Stomach (tissue), 9 donors: Measurements from ENCODE around the gene MCC. TPM values are rescaled to one million over a fixed set of nuclear protein-coding genes. Genes with fewer than 3 reads are reported as not detected.

Source experiments
- DNase-seq, 2 donors: peaks; one replicate each; pipeline versions ENCODE4 v3.0.0 to v3.0.0-alpha.2; 2013 to 2019
- H3K27ac ChIP-seq, 5 donors: fragments of 200-600 bp in 4 of 5; sonication (generic) in 4 of 5; one replicate each; pipeline ENCODE4 v1.5.1; 2013 to 2019; ENCODE audit warnings: mild to moderate bottlenecking in 1 of 5, moderate library complexity in 1 of 5
- H3K27me3 ChIP-seq, 3 donors: fragments of 200-600 bp; sonication (generic); one replicate each; pipeline ENCODE4 v1.5.1; 2017 to 2019; ENCODE audit warnings: mixed run types in 1 of 3
- H3K36me3 ChIP-seq, 4 donors: fragments of 200-600 bp; sonication (generic); 1 replicate in 3 of 4; 2 replicates in 1 of 4; pipeline ENCODE4 v1.5.1; 2016 to 2019
- H3K4me1 ChIP-seq, 4 donors: fragments of 200-600 bp; sonication (generic); one replicate each; pipeline ENCODE4 v1.5.1; 2016 to 2019
- H3K4me3 ChIP-seq, 4 donors: fragments of 200-600 bp; sonication (generic) in 3 of 4; one replicate each; pipeline ENCODE4 v1.5.1; 2016 to 2019; ENCODE audit warnings: mild to moderate bottlenecking in 1 of 4
- H3K9me3 ChIP-seq, 4 donors: fragments of 200-600 bp; sonication (generic); one replicate each; pipeline ENCODE4 v1.5.1; 2016 to 2019
- EP300 ChIP-seq: sonication (generic); formaldehyde crosslinking; IDR thresholded peaks from one replicate; pipeline ENCODE4 v1.6.1; 2017; ENCODE audit warnings: antibody characterized with exemption
- POLR2A ChIP-seq, 4 donors: fragments of 450-650 bp; IDR thresholded peaks; one replicate each; pipeline ENCODE4 v1.6.1; 2016; ENCODE audit warnings: antibody characterized with exemption in 4 of 4, control low read depth in 2 of 4, mild to moderate bottlenecking in 1 of 4, moderate library complexity in 1 of 4
- POLR2AphosphoS5 ChIP-seq, 3 donors: sonication (generic); formaldehyde crosslinking; IDR thresholded peaks; one replicate each; pipeline ENCODE4 v1.6.1; 2016; ENCODE audit warnings: antibody characterized with exemption in 3 of 3
- WGBS, 5 donors: extraction: QIAGEN DNeasy Blood & Tissue Kit in 3 of 5; methylation state at CpG; one replicate each; pipeline versions ENCODE4 v1.1.5 to v1.1.7; 2013 to 2018; 5-methylcytosine and 5-hydroxymethylcytosine counted together
- intact Hi-C: fragments of 100-400 bp; cut with DNase I; formaldehyde crosslinking; loops from one replicate; pipeline ENCODE4 v1.15.1; 2023; ENCODE audit warnings: low total_unique reads
- polyA plus RNA-seq, 3 donors: library from polyadenylated mRNA; stranded (reverse); fragments of 200-250 nt; gene quantifications; one replicate each; pipeline ENCODE4 v1.2.3, GENCODE V29; 2013
- total RNA-seq, 5 donors: library from RNA; depleted of rRNA; stranded (reverse); fragments of >200 nt; gene quantifications; one replicate each; pipeline versions ENCODE4 v1.1.0 to v1.2.3, GENCODE V29; 2014 to 2016
- TF ChIP-seq, protein P1 (sequence below), 7 experiments: fragments of 450-650 bp in 4 of 7; fragments of 200-600 bp in 3 of 7; sonication (generic) in 3 of 7; IDR thresholded peaks; one replicate each; pipeline ENCODE4 v1.5.1; 2016 to 2019; ENCODE audit warnings: antibody characterized with exemption in 7 of 7, control low read depth in 2 of 7, mild to moderate bottlenecking in 1 of 7
- donor health status: healthy with polysubstance abuse.
- donor health status: Bipolar disorder and iron deficiency.
- donor health status: healthy.

Gene MCC
- total and polyA plus RNA-seq, 8 donors = 3.8 to 35.1 (median 8.9) TPM

GRCh38 chr5:113059232-113060040, 428.8 kb downstream of the MCC start:
- whole genome bisulfite sequencing, 5 donors = 55 to 80% (median 74%) methylated on average over 17 to 19 of the region's 19 CpGs
- Histone ChIP-seq H3K4me1 (peaks cover 0 to 10% (median 0%) of the 10 kb centered on the region in 4 donors), H3K4me3 (no peak overlapping the region), H3K27ac (no peak overlapping the region), H3K27me3 (no peaks in the 10 kb centered on the region), H3K36me3 (peaks cover 7 to 30% (median 19%) of the 10 kb centered on the region in 4 donors), H3K9me3 (no peaks in the 10 kb centered on the region)
- TF ChIP-seq, protein P1, sequence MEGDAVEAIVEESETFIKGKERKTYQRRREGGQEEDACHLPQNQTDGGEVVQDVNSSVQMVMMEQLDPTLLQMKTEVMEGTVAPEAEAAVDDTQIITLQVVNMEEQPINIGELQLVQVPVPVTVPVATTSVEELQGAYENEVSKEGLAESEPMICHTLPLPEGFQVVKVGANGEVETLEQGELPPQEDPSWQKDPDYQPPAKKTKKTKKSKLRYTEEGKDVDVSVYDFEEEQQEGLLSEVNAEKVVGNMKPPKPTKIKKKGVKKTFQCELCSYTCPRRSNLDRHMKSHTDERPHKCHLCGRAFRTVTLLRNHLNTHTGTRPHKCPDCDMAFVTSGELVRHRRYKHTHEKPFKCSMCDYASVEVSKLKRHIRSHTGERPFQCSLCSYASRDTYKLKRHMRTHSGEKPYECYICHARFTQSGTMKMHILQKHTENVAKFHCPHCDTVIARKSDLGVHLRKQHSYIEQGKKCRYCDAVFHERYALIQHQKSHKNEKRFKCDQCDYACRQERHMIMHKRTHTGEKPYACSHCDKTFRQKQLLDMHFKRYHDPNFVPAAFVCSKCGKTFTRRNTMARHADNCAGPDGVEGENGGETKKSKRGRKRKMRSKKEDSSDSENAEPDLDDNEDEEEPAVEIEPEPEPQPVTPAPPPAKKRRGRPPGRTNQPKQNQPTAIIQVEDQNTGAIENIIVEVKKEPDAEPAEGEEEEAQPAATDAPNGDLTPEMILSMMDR (IDR thresholded peaks at IDR 0.05) = no peak
- TF ChIP-seq EP300 (no peak), POLR2AphosphoS5 (IDR thresholded peaks at IDR 0.05) (no peak), POLR2A (IDR thresholded peaks at IDR 0.05) (no peak)
- intact Hi-C loops = no loop called here
- peak in 1 of 2 donors; percentile 77 for DNase-seq

DNA sequence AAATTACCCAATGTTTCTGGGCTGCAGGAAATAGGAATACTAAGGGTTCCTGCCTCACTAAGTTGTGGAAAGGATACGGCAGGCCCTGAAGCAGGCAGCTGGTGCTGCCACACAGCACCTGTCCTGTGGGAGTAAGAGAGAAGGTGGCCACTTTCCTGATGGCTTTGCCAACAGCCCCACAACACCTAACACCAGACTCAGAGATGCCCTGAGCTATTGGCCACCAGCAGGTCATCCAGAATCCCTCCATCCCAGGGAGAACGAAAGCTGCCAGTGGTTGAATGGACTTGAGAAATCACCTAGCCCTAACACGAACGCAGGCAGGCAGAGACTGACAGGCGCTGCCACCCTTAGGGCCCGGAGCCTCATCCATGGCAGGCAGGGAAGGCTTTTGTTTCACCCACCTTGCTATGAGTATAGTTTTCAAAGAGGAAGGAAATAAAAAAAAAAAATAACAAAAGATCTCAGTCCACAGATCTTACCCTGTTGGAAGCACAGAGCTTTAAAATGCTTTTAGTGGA, 429.5 kb downstream of the MCC start:
- H3K36me3 ChIP-seq = peaks cover 5 to 24% (median 17%) of the 10 kb centered on the region in 4 donors
- no peaks in the 10 kb centered on the region for H3K9me3 ChIP-seq
- intact Hi-C loops = no loop called here

DNA sequence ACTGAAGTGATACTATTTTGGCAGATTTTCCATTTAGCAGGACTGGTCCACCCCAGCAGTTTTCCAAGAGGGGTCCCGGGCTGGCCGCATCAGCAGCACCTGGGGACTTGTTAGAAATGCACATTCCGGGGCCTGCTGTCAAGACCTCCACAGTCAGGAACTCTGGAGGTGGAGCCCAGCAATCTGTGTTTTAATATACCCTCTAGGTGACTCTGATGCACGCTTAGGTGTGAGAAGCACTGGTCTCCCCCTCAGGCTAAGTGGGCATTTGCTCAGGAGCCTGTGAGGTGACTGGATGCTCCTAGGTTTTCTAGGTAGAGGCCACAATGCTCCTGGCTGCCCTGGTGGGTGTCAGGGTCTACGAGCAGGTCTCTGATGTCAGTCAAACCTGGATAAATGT, 430.0 kb downstream of the MCC start:
- no peak for TF ChIP-seq EP300
- TF ChIP-seq, protein P1 (IDR thresholded peaks at IDR 0.05) = no peak
- no peak for TF ChIP-seq POLR2AphosphoS5 (IDR thresholded peaks at IDR 0.05)
- TF ChIP-seq POLR2A (IDR thresholded peaks at IDR 0.05) = no peak
- Histone ChIP-seq H3K27me3 (no peaks in the 10 kb centered on the region), H3K36me3 (peaks cover 3 to 23% (median 14%) of the 10 kb centered on the region in 4 donors), H3K4me1 (peaks cover 0 to 10% (median 0%) of the 10 kb centered on the region in 4 donors), H3K4me3 (no peak overlapping the region), H3K9me3 (no peaks in the 10 kb centered on the region), H3K27ac (no peak overlapping the region)
- 73 to 97% (median 91%) methylated on average over 3 to 5 of the region's 5 CpGs for WGBS, 5 donors
- intact Hi-C loops = no loop called here
- no peak for DNase-seq

More for the DNA sequence above, 429.5 kb downstream of the MCC start:
- Histone ChIP-seq H3K27ac (no peak overlapping the region), H3K4me3 (no peak overlapping the region), H3K27me3 (no peaks in the 10 kb centered on the region), H3K4me1 (peaks cover 0 to 10% (median 0%) of the 10 kb centered on the region in 4 donors)
- 71 to 82% (median 75%) methylated on average over 6 of the region's 6 CpGs for WGBS, 5 donors
- no peak for TF ChIP-seq POLR2AphosphoS5 (IDR thresholded peaks at IDR 0.05)
- TF ChIP-seq EP300 = no peak
- TF ChIP-seq POLR2A (IDR thresholded peaks at IDR 0.05) = no peak
- TF ChIP-seq, protein P1 (IDR thresholded peaks at IDR 0.05) = no peak
- DNase-seq = no peak

GRCh38 chr5:113057557-113057984, 430.7 kb downstream of the MCC start:
- 79 to 93% (median 85%) methylated on average over 14 of the region's 14 CpGs for WGBS, 5 donors
- H3K36me3 ChIP-seq = peaks cover under 1 to 23% (median 11%) of the 10 kb centered on the region in 4 donors

More at GRCh38 chr5:113057557-113057984, 430.7 kb downstream of the MCC start:
- no peak overlapping the region for H3K27ac ChIP-seq
- intact Hi-C loops = no loop called here
- no peak for TF ChIP-seq POLR2AphosphoS5 (IDR thresholded peaks at IDR 0.05)
- TF ChIP-seq, protein P1 (IDR thresholded peaks at IDR 0.05) = no peak
- TF ChIP-seq POLR2A (IDR thresholded peaks at IDR 0.05) = no peak
- no peak for TF ChIP-seq EP300
- H3K4me3 ChIP-seq = no peak overlapping the region
- H3K4me1 ChIP-seq = peaks cover 0 to 10% (median 1%) of the 10 kb centered on the region in 4 donors
- no peak for DNase-seq
- H3K27me3 ChIP-seq = no peaks in the 10 kb centered on the region
- H3K9me3 ChIP-seq = no peaks in the 10 kb centered on the region
